Stimulated activated CD4-positive, alpha-beta T cell treated with anti-CD3 and anti-CD28 coated beads, Interleukin-1b, Interleukin-23, amount 100 ng/mL, for 48 hours (primary cell): ENCODE data around the gene DDX3Y.

Experiments
- DNase-seq: peaks from one replicate; pipeline ENCODE4 v3.0.0-alpha.2; 2020

The DDX3Y gene

DNA sequence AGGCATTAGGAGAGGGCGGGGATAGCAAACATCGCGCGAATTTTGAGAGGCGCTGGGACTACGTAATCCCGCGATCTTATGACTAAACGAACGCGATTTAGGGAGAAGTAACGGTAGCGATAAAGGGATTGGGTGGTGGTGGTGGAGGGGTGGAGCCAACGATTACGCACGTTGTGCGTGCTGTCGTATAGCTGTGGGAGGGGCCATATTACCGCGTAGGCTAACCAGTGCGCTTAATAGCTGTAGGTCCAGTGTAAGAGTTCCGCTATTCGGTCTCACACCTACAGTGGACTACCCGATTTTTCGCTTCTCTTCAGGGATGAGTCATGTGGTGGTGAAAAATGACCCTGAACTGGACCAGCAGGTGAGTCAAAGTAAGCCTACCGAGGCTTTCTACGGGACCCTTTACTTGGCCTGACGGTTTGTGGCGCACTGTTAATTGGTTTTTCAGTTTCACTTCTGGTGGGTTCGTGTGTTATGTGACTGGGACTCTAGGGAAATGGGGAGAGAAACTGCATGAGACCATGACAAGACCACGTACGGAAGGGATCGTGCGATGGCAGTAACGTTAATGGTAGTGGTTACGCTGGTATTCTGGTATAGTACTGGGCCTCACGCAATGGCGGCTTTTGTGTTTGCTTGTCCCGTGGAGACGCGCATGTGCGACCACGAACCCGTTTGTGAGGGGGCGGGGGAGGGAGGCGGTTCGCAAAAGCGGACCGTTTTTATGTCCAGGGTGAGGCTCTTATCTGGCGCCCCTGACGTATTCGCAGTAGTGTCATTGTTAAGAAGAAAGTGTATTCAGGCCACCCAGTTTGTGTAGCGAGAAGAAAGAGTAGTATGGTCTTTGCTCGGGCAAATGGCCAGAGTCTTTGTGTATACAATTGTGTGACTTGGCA, at the start of gene DDX3Y:
DDX3Y (plus strand) TSS at position 251 of the 899 bp plus-strand sequence; CDS start at position 320, 69 bp downstream.
- DNase-seq = peak; percentile 88

DNA sequence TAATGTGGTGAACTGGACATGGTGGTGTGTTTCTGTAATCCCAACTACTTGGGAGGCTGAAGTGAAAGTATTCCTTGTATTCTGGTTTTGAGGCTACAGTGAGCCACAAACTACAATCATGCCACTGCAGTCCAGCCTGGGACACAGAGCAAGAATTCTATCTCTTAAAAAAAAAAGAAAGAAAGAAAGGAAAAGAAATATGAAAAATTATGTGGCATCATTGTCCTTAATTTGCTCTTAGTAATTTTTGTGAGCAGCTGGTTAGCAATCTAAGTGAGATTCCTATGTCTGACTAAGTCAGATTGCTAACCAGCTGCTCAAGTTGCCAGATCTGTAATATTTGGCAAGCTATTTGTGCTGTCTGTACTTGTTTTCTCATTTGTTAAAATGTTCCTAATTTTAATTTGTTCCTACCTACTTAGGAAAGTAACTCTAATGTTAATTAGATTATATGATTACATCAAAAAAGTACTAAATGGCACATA, 48.8 kb upstream of the DDX3Y start:
- no peak for DNase-seq

DNA sequence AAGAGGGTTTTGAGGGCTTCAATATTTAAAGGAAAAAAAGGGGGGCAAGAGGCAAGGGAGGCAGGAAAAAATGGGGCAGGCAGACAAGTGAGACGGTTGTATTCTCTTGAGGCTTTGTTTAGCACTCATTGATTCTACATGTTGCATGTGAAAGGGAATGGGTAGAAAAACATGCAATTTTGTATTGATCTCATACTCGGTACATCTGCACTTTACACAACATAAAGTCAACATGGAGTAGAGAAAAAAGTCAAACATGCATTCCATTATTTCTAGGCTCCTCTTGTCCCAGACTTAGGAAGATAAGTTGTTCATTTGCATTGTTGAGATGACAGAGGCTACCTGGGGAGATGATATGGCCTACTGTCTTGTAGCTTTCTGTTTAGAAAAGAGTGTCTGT, 36.7 kb upstream of the DDX3Y start:
- DNase-seq = no peak

DNA sequence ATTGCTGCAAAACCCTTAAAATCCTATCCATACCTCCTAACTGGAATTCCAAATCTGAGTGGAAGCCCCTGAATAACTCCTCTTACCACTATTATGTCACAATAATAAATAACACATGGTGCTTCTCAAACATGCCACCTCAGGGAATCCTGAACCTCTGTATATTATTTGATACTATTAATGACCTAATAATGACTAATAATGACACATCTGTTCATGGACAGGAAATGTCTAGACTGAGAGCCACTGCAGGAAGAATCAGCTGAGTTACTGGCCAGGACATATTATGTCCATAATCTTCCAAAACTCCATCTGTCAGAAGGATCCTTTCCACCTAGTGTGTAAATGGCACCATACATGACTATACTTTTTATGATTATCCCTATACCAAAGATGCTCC, 7.7 kb upstream of the DDX3Y start:
- DNase-seq = no peak

DNA sequence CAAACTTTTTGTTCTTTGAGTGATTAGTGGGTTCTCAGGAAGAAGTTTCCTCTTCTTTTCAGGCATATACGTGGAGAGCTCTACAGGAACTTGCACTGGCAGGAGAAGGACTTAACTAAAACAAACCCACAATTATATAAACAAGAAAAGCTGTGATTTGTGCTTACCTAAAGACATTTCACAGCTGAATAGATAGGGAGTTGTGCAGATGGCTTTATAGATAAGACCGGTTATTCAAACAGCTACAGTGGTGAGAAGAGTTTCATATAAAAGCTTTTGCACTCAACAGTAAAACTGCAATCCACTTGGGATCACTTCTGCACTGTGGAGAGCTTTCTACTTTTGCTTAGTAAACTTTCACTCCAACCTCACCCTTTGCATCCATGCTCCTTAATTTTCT, 6.1 kb upstream of the DDX3Y start:
- no peak for DNase-seq

DNA sequence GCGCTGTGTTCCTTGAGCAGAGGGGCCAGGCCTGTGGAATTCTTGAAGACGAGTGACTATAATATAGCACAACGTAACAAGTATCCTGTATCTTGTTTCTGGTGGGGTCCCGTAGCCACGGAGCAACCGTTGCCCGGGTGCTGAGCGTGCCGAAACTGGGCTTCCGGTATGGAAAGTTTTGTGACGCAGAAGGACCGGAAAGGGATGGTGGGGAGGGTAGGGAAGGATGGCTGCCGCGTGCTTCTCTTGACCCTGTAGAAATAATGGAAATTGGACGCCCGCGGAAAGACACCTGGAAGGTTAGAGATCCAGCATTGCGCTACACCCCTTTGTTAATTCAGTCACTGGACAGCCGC, 827 bp downstream of the DDX3Y start:
- DNase-seq = peak; percentile 76

DNA sequence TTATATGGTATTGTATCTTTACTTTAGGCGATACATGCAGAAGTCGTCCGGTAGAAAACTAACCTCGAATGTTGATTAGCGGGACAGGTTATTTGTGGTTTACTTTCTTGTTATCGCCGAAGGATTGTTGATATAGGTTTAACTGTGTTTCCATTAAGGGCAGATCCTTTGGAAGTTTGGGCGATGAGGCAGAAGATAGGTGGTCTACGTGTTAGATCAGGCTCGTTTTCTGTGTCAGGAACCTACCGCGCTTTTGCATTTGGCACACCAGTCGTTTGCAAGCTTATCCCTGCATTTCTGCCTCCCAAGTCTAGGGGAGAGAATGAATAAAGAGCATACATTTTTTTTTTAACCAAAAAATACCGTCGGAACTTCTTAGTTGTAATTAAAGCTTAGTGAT, 1.2 kb downstream of the DDX3Y start:
- no peak for DNase-seq

DNA sequence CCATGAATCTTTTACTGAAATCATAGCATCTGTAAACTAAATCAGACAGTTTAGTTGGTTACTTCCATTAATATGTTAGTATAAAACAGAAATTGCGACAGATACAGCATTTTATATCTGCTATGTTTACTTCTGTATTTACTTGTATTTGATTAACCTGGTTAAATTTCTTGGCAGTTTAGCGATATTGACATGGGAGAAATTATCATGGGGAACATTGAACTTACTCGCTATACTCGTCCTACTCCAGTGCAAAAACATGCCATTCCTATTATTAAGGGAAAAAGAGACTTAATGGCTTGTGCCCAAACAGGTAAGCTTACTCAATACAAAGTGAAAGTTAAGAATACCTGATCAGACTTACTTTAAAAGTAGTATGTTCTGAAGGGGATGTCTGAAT, 8.9 kb downstream of the DDX3Y start:
- no peak for DNase-seq

DNA sequence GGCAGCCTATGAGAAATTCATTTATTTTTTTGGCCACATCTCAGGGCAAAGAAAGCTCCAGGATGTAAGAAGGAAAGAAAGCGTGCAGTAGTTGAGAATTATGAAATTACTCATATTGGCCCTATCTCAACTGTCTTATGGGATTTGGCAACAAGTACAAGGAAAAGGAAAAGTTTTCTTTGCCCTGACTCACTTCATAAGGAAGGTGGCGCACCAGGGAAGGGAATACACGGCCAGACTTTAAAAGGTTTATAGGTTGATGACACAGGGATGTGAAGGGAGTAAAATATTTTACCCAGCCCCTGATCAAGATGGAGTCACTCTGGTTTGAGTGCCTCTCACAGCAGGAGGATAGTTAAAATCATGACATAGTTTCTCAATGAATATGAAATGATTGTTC, 23.4 kb downstream of the DDX3Y start:
- DNase-seq = no peak

DNA sequence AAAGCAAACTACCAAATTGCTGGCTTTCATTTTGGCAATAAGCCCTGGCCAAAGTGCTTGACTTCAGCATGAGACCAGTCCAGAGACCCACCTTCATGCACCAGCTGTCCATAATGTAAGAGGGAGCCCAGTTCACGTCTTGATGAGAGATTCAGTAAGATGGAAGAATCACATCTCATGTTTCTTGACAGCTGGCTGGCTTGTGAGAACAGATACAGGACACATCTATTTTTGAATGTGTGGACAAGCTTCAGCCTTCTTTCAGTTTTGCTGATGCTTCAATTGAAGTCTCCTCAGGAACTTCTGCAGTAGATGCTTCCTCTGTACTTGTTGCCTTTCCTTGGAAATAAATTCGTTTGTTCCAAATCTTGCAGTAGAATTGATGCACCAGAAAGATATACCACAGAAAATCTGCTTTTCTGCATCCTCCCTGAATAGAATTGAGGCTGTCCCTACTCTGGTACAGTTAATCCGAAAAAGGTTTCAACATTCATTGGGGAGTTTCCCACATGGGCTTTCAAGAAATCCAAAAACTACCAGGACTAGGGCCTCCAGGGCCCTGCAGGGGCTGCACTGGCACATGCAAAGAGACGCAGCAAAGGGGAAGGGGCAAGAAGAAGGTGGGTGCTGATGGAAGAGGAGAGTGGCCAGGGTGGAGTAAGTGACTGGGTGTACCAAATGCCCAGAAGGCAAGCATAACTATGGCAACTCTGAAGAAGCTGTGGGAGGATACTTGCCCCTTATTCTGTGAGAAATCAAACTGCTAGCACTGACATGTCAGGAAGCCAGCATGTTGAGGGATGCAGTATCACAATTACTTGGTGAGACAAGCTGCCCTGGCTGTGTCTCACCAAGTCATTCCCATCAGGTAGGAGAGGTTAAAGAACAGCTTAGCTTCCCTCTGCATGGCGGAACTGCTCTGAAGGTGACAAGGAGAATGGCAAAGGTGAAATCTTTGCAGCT, 37.3 kb downstream of the DDX3Y start:
- DNase-seq = no peak
